Gastrocnemius medialis (tissue), 4 donors: ENCODE measurements around the gene EGF. TPM values are rescaled to one million over a fixed set of nuclear protein-coding genes. Genes with fewer than 3 reads are reported as not detected.

ENCODE experiments used
- ATAC-seq, 2 donors: fragments of 150-250 bp; one replicate each; pipeline ENCODE4 v1.9.1; 2016
- DNase-seq, 2 donors: peaks; one replicate each; pipeline ENCODE4 v3.0.0-alpha.2; 2019
- H3K27ac ChIP-seq, 4 donors: fragments of 200-600 bp; sonication (generic); 1 replicate in 1 of 4; 2 replicates in 3 of 4; pipeline ENCODE4 v1.5.1; 2016 to 2018; ENCODE audit warnings: mild to moderate bottlenecking in 2 of 4, moderate library complexity in 1 of 4
- H3K27me3 ChIP-seq, 3 donors: fragments of 200-600 bp; sonication (generic) in 2 of 3; 1 replicate in 1 of 3; 2 replicates in 2 of 3; pipeline versions ENCODE4 v1.5.1 to v1.6.0; 2016 to 2019; ENCODE audit warnings: mild to moderate bottlenecking in 1 of 3, moderate library complexity in 1 of 3
- H3K36me3 ChIP-seq, 2 donors: fragments of 200-600 bp; sonication (generic) in 1 of 2; one replicate each; pipeline ENCODE4 v1.5.1; 2017 to 2018
- H3K4me1 ChIP-seq, 2 donors: fragments of 200-600 bp; sonication (generic) in 1 of 2; one replicate each; pipeline ENCODE4 v1.5.1; 2016 to 2017; ENCODE audit warnings: mild to moderate bottlenecking in 2 of 2
- H3K4me3 ChIP-seq, 4 donors: fragments of 200-600 bp; sonication (generic) in 3 of 4; 1 replicate in 1 of 4; 2 replicates in 3 of 4; pipeline ENCODE4 v1.5.1; 2016 to 2019; ENCODE audit warnings: mild to moderate bottlenecking in 2 of 4
- H3K9me3 ChIP-seq, 3 donors: fragments of 200-600 bp; sonication (generic) in 2 of 3; 1 replicate in 1 of 3; 2 replicates in 2 of 3; pipeline ENCODE4 v1.5.1; 2016 to 2019
- CTCF ChIP-seq, 5 experiments: fragments of 450-650 bp in 3 of 5; fragments of 200-600 bp in 2 of 5; sonication (generic) in 2 of 5; IDR thresholded peaks in 4 of 5; conservative IDR thresholded peaks in 1 of 5; 1 replicate in 4 of 5; 2 replicates in 1 of 5; pipeline ENCODE4 v1.5.1; 2016 to 2019; ENCODE audit warnings: antibody characterized with exemption in 5 of 5, mild to moderate bottlenecking in 3 of 5, moderate library complexity in 3 of 5
- POLR2A ChIP-seq, 2 donors: fragments of 450-650 bp; IDR thresholded peaks; one replicate each; pipeline ENCODE4 v1.6.1; 2017; ENCODE audit warnings: antibody characterized with exemption in 2 of 2, mild to moderate bottlenecking in 2 of 2, moderate library complexity in 2 of 2
- in situ Hi-C, 4 donors: fragments of 200-750 bp; cut with MboI; loops; one replicate each; pipeline versions ENCODE4 v1.15.0 to v1.8.0; 2017; ENCODE audit warnings: low sequenced_read_pairs in 4 of 4
- intact Hi-C: fragments of 100-400 bp; cut with DNase I; formaldehyde crosslinking; loops from one replicate; pipeline ENCODE4 v1.15.1; 2023; ENCODE audit warnings: low total_unique reads
- total RNA-seq, 4 donors: library from RNA; depleted of rRNA; stranded (reverse); fragments of >200 nt; gene quantifications; one replicate each; pipeline versions ENCODE4 v1.1.0 to v1.2.3, GENCODE V29; 2016

EGF gene
- total RNA-seq, 4 donors from 2014 or later: 12.1 to 58.5 (median 21.3) TPM

GRCh38 chr4:109887071-109887470 is 25.6 kb upstream of the EGF start:
- intact Hi-C loops (no loop called here), in situ Hi-C loops (no loop called here)
- ATAC-seq (no peak), DNase-seq (no peak)
- no peaks in the 10 kb centered on the region for H3K9me3 ChIP-seq
- H3K27ac ChIP-seq: peak overlapping the region in 1 of 4 donors; percentile 68
- no peaks in the 10 kb centered on the region for H3K36me3 ChIP-seq
- peaks cover 0 to 22% of the 10 kb centered on the region in 2 donors for H3K4me1 ChIP-seq
- no peak overlapping the region for H3K4me3 ChIP-seq
- TF ChIP-seq POLR2A (IDR thresholded peaks at IDR 0.05) (no peak), CTCF (IDR thresholded peaks at IDR 0.05 in 4 of 5, conservative IDR thresholded peaks at IDR 0.05 in 1 of 5) (no peak)
- no peaks in the 10 kb centered on the region for H3K27me3 ChIP-seq

- no peaks in the 10 kb centered on the region for H3K9me3 ChIP-seq
- ATAC-seq (peak; percentile 88 to 92), DNase-seq (peak; percentile 57 to 65)
- intact Hi-C loops (no loop called here), in situ Hi-C loops (no loop called here)
- TF ChIP-seq CTCF (IDR thresholded peaks at IDR 0.05 in 4 of 5, conservative IDR thresholded peaks at IDR 0.05 in 1 of 5) (no peak), POLR2A (IDR thresholded peaks at IDR 0.05) (no peak)
- no peak overlapping the region for H3K4me3 ChIP-seq
- peak overlapping the region in 1 of 4 donors; percentile 44 for H3K27ac ChIP-seq
- H3K36me3 ChIP-seq: no peaks in the 10 kb centered on the region
- no peaks in the 10 kb centered on the region for H3K27me3 ChIP-seq
- H3K4me1 ChIP-seq: peaks cover 0 to 22% of the 10 kb centered on the region in 2 donors
These were observed 22.6 kb upstream of the EGF start for GRCh38 chr4:109890076-109890475.

- in situ Hi-C loops (no loop called here), intact Hi-C loops (no loop called here)
- H3K27me3 ChIP-seq: no peaks in the 10 kb centered on the region
- H3K4me3 ChIP-seq: no peak overlapping the region
- TF ChIP-seq CTCF (IDR thresholded peaks at IDR 0.05 in 4 of 5, conservative IDR thresholded peaks at IDR 0.05 in 1 of 5) (no peak), POLR2A (IDR thresholded peaks at IDR 0.05) (no peak)
- no peaks in the 10 kb centered on the region for H3K9me3 ChIP-seq
- DNase-seq (no peak), ATAC-seq (peak; percentile 95 to 96)
- H3K27ac ChIP-seq: peak overlapping the region; percentile 22 to 63 (median 50)
- no peaks in the 10 kb centered on the region for H3K36me3 ChIP-seq
- peaks cover 0 to 9% of the 10 kb centered on the region in 2 donors for H3K4me1 ChIP-seq
These were observed 10.0 kb upstream of the EGF start for GRCh38 chr4:109902559-109903251.

GRCh38 chr4:109908731-109909130 is 4.0 kb upstream of the EGF start:
- H3K9me3 ChIP-seq: no peaks in the 10 kb centered on the region
- no peak overlapping the region for H3K4me3 ChIP-seq
- H3K4me1 ChIP-seq: peaks cover 4 to 8% of the 10 kb centered on the region in 2 donors
- no peak for TF ChIP-seq POLR2A (IDR thresholded peaks at IDR 0.05)
- no peak for TF ChIP-seq CTCF (IDR thresholded peaks at IDR 0.05 in 4 of 5, conservative IDR thresholded peaks at IDR 0.05 in 1 of 5)
- H3K27me3 ChIP-seq: no peaks in the 10 kb centered on the region
- ATAC-seq (no peak), DNase-seq (no peak)
- no peaks in the 10 kb centered on the region for H3K36me3 ChIP-seq
- intact Hi-C loops: no loop called here
- in situ Hi-C loops: no loop called here
- no peak overlapping the region for H3K27ac ChIP-seq
